ENCODE measurements around the gene CNIH1.
"Not testable (repeated sequence)": the region's sequence is repeated elsewhere in the genome, so short reads cannot be mapped to it uniquely, and the experiment has no call there.

The CNIH1 gene

GRCh38 chr14:54380558-54380957, 60.6 kb downstream of the CNIH1 start:
- not testable (repeated sequence) for DNase-seq (ENCODE audit: low spot score)

- DNase-seq (ENCODE audit: low spot score): peak; percentile 44
Observed at GRCh38 chr14:54378893-54379292, 62.3 kb downstream of the CNIH1 start.

- no peak for DNase-seq (ENCODE audit: low spot score)
Observed at GRCh38 chr14:54377501-54377900, 63.7 kb downstream of the CNIH1 start.

- no peak for DNase-seq (ENCODE audit: low spot score)
Observed at GRCh38 chr14:54374117-54374884, 66.9 kb downstream of the CNIH1 start.
